8988T (cell line): Measurements from ENCODE around the gene TXN.
"Not testable (repeated sequence)": the region's sequence is repeated elsewhere in the genome, so short reads cannot be mapped to it uniquely, and the experiment has no call there.

Experiments
- DNase-seq: peaks from one replicate; pipeline ENCODE4 v3.0.0; 2011

TXN gene

GRCh38 chr9:110207071-110207641 lies 49.2 kb downstream of the TXN start:
- no peak for DNase-seq

- no peak for DNase-seq
Observed at GRCh38 chr9:110206389-110206788, 49.9 kb downstream of the TXN start.

- DNase-seq = not testable (repeated sequence)
Observed at GRCh38 chr9:110205612-110206011, 50.7 kb downstream of the TXN start.

GRCh38 chr9:110202232-110202631 lies 54.1 kb downstream of the TXN start:
- no peak for DNase-seq

- DNase-seq = no peak
Observed at GRCh38 chr9:110199643-110200042, 56.7 kb downstream of the TXN start.

GRCh38 chr9:110198357-110198756 lies 58.0 kb downstream of the TXN start:
- DNase-seq = no peak

- DNase-seq = no peak
Observed at GRCh38 chr9:110197330-110198187, 58.7 kb downstream of the TXN start.

GRCh38 chr9:110196084-110196499 lies 60.2 kb downstream of the TXN start:
- DNase-seq = not testable (repeated sequence)
